GM19099 (cell line): ENCODE measurements around the gene CREBRF.

ENCODE experiments used
- POLR2A ChIP-seq: IDR thresholded peaks from 3 replicates; pipeline ENCODE4 v1.6.1; 2011; ENCODE audit warnings: low read depth; ENCODE audit not compliant: insufficient read length; ENCODE audit errors: extremely low read depth

The CREBRF gene

GRCh38 chr5:173028811-173029327, 27.3 kb upstream of the CREBRF start:
- TF ChIP-seq POLR2A: no peak

- TF ChIP-seq POLR2A: no peak
These were observed 26.6 kb upstream of the CREBRF start for GRCh38 chr5:173029499-173029921.

- TF ChIP-seq POLR2A: no peak
These were observed 23.4 kb upstream of the CREBRF start for GRCh38 chr5:173032730-173033129.

DNA sequence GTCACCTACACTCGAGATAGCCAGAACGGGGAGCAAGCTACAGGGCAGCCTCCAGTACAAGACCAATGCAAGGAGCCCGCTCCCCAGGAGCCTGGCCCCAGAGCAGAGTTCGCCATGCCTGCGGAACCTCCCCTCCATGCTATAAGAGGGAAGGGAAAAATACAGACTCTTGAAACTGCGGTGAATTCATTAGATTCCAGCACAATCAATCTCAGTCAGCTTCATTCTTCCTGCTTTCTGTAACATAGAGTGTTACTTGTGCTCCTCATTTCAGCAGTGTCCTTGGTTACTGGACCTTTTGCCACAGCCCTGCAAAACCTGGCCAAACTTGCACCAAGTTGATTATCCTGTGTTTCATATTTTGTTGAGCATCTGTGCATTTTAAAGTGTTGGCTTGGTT, 22.2 kb upstream of the CREBRF start:
- TF ChIP-seq POLR2A: no peak

GRCh38 chr5:173035904-173036707, 20.0 kb upstream of the CREBRF start:
- peak; percentile 32 for TF ChIP-seq POLR2A

- TF ChIP-seq POLR2A: no peak
These were observed 17.0 kb upstream of the CREBRF start for GRCh38 chr5:173039188-173039587.

DNA sequence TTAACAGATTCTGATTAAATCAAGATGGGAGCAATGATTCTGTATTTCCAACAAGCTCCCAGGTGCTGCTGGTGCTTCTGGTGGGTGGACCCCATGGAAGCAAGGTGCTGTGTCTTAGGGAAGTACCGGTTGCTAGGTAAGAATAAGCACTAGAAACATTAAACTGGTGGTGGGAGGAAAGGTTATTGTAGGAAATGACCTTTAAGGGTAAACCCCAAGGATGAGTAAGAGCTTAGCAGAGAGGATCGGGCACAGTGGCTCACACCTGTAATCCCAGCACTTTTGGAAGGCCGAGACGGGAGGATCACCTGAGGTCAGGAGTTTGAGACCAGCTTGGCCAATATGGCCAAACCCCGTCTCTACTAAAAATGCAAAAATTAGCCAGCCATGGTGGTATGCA, 16.2 kb upstream of the CREBRF start:
- no peak for TF ChIP-seq POLR2A

- no peak for TF ChIP-seq POLR2A
These were observed 14.0 kb upstream of the CREBRF start for GRCh38 chr5:173041881-173042762.

- no peak for TF ChIP-seq POLR2A
These were observed 13.4 kb upstream of the CREBRF start for GRCh38 chr5:173042763-173043107.

DNA sequence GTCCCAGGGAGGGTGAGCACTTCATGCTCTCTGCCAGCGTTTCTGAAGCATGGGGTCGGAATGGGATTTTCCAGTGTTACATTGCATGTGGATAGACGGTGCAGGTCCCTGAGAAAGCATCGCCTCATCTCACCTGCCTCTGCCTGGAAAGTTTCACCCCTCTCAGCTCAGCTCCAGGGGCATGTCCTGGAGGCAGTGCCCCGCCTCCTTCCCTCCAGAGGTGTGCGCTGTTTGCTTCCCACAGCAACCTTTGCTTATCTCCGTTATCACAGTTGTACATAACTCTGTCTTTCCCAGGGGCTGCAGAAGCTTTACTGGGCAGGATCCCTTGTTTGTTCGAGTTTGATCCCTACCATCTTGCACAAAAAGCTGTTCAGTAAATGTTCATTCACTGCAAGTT, 10.7 kb upstream of the CREBRF start:
- TF ChIP-seq POLR2A: no peak

GRCh38 chr5:173047838-173048105, 8.4 kb upstream of the CREBRF start:
- TF ChIP-seq POLR2A: no peak

DNA sequence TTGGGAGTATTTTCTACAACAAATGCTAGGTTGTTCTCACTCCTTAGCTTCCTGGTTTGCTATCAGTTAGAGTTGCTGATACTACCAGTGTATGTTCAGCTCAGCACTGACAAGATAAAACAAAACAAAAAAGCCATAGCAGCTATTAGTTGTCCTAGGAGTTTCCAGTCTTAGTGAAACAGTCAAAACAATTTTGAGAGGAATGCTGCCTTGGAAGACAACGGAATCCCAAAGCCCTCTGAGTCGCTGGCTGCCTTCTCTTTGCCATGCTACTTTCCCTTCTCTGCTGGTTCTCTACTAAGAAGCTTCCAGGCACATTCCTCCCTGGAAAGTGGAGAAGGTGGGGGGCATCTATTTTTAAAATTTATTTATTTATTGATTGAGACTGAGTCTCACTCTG, 5.4 kb upstream of the CREBRF start:
- no peak for TF ChIP-seq POLR2A

DNA sequence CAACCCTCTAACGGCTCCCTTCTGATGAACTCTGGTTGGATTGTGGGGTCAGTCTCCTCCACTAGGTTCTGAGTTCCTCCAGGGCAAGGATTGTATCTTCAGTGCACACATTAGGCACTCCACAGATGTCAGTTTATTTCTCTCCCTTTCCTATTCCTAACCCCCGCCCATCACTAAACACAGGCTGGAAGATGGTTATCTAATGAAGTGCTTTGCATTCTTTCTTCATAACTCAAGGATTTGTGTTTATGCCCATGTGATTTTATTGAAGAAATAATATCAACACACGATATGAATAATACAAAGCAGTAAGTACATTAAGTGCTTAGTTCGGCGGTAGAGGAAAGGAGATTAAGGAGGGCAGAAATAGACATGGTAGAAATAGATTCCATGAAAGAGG, 4.4 kb upstream of the CREBRF start:
- TF ChIP-seq POLR2A: no peak

DNA sequence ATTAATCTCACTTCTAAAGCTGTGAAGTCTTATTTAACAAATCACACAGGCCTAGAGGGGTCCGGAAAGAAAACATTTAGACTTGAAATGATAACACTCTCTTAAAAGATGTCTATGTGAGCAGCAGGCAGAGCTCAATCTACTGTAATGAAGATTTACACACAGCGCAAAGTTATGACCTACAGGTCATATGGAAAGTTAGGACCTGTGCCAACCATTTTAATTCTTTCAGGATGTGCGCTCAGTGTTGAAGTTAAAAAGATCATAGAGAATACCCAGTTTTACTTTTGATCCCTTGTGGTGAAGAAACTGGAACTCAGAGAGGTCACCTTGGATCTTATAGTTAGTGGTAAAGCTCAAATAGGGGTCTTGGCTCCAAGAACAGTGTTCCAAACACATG, 3.1 kb upstream of the CREBRF start:
- TF ChIP-seq POLR2A: no peak

DNA sequence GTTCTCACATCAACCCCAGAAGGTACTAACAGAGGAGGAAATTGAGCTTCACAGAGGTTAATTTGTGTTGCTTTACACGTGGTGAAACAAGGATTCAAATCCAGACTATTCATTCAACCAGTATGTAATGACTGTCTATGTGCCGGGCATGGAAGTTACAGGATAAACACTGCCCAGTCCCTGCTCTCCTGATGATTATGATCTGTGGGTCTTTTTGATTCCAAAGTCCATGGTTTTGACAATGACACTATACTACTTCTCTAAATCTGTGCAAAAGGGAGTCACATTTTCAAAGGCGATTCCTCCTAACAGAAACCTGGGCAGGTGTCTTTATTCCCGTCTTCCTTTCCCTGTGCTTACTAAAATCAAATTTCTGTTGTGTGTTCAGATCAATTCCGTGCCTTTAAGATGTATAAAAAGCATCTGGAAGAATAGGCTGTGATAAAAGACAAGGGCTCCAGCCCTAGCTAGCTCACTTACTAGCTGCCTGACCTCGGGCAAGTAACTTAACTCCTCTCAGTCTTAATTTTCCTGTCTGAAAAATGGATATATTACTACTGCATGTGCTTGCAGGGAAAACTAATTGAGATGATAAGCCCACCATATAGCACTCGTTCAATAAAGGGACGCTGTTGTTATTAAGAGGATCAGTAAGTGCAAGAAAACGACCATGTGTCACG, 970 bp upstream of the CREBRF start:
- no peak for TF ChIP-seq POLR2A

DNA sequence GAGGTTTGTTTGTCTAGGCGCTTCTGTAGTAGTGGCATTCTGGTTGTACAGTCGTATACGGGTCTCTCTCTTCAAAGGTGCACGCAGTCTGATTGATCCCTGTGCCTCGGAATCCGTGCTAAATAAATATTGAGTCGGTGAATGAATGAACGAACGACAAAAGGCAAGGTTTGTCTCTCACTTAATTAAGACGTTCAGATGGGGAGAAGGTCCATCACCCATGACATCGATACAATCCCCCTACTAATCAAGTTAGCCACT, 500 bp upstream of the CREBRF start:
- TF ChIP-seq POLR2A: no peak

DNA sequence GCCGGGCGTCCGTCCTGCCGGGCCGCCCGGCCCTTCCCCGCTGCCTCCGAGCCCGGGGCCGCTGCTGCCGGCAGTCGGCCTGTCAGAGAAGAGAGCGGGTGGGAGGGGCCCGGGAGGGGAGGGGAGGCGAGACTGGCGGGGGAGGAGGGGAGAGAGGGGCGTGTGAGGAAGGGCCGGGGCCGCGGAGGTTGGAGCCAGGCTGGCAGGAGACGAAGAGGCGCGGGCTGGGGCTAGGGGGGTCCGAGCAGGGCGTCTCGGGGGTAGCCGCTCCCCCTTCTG, 570 bp downstream of the CREBRF start:
- TF ChIP-seq POLR2A: no peak
